GM23338 (cell line): ENCODE data around the gene NSD2. TPM values are rescaled to one million over a fixed set of nuclear protein-coding genes. Genes with fewer than 3 reads are reported as not detected.

Experiments used
- ATAC-seq: fragments of 200-7000 bp; cut with Tn5 transposase; 3 replicates; pipeline ENCODE4 v1.9.1; 2020
- DNase-seq: peaks from one replicate; pipeline ENCODE4 v3.0.0-alpha.2; 2015; ENCODE audit warnings: low spot score
- H2AFZ ChIP-seq: fragments of 200-600 bp; sonication (generic); 2 replicates; pipeline ENCODE4 v1.8.0; 2016; ENCODE audit warnings: antibody characterized with exemption, mild to moderate bottlenecking, moderate library complexity
- H3F3A ChIP-seq: fragments of 200-600 bp; sonication (generic); replicated peaks from 2 replicates; pipeline ENCODE4 v1.8.0; 2017; ENCODE audit warnings: antibody characterized with exemption, mixed run types, low read depth
- H3K27ac ChIP-seq: fragments of 200-600 bp; sonication (generic); 2 replicates; pipeline ENCODE4 v1.6.1; 2016; ENCODE audit warnings: low read depth
- H3K27me3 ChIP-seq: fragments of 200-600 bp; sonication (generic); 2 replicates; pipeline ENCODE4 v1.8.0; 2016; ENCODE audit warnings: mild to moderate bottlenecking, mixed run types, moderate library complexity; ENCODE audit not compliant: insufficient read depth
- H3K36me3 ChIP-seq: fragments of 200-600 bp; sonication (generic); 2 replicates; pipeline ENCODE4 v1.8.0; 2016; ENCODE audit warnings: mild to moderate bottlenecking; ENCODE audit not compliant: insufficient read depth
- H3K4me1 ChIP-seq: fragments of 200-600 bp; sonication (generic); 2 replicates; pipeline ENCODE4 v1.8.0; 2016; ENCODE audit warnings: mild to moderate bottlenecking, moderate library complexity; ENCODE audit not compliant: insufficient read depth
- H3K4me2 ChIP-seq: fragments of 200-600 bp; sonication (generic); 2 replicates; pipeline ENCODE4 v1.7.1; 2017; ENCODE audit warnings: mixed run types
- H3K4me3 ChIP-seq: fragments of 200-600 bp; sonication (generic); 2 replicates; pipeline ENCODE4 v1.6.1; 2016; ENCODE audit warnings: mixed run types
- H3K79me2 ChIP-seq: fragments of 200-600 bp; sonication (generic); replicated peaks from 2 replicates; pipeline ENCODE4 v1.8.0; 2017; ENCODE audit warnings: mild to moderate bottlenecking; ENCODE audit not compliant: insufficient read depth
- H3K9me2 ChIP-seq: fragments of 200-600 bp; sonication (generic); 2 replicates; pipeline ENCODE4 v1.8.0; 2017; ENCODE audit not compliant: insufficient read depth
- H4K20me1 ChIP-seq: fragments of 200-600 bp; sonication (generic); replicated peaks from 2 replicates; pipeline ENCODE4 v1.8.0; 2017; ENCODE audit warnings: mild to moderate bottlenecking; ENCODE audit not compliant: insufficient read depth
- H3K27ac Mint-ChIP-seq: 2 replicates; pipeline ENCODE4 v1.8.0; 2020; ENCODE audit warnings: inconsistent platforms, mild to moderate bottlenecking, moderate library complexity, mixed read lengths
- H3K27me3 Mint-ChIP-seq: 3 replicates; pipeline ENCODE4 v1.8.0; 2022; ENCODE audit warnings: low read depth, mild to moderate bottlenecking, moderate library complexity, mixed read lengths, inconsistent platforms; ENCODE audit not compliant: insufficient read depth, poor library complexity
- H3K36me3 Mint-ChIP-seq: 3 replicates; pipeline ENCODE4 v1.8.0; 2021; ENCODE audit warnings: low read depth, mild to moderate bottlenecking, inconsistent platforms, moderate library complexity, mixed read lengths
- H3K4me1 Mint-ChIP-seq: 3 replicates; pipeline ENCODE4 v1.8.0; 2020; ENCODE audit warnings: mild to moderate bottlenecking, inconsistent platforms, mixed read lengths
- H3K4me3 Mint-ChIP-seq: 3 replicates; pipeline ENCODE4 v1.8.0; 2021; ENCODE audit warnings: moderate library complexity, mild to moderate bottlenecking, inconsistent platforms, mixed read lengths
- H3K9me3 Mint-ChIP-seq: 3 replicates; pipeline ENCODE4 v1.8.0; 2020; ENCODE audit warnings: moderate library complexity, mild to moderate bottlenecking, inconsistent platforms, mixed read lengths
- ETS1 ChIP-seq: IDR thresholded peaks from 2 replicates; pipeline ENCODE4 v1.6.1; 2016; ENCODE audit warnings: antibody characterized with exemption
- EZH2 ChIP-seq: fragments of 200-600 bp; sonication (generic); IDR thresholded peaks from one replicate; pipeline ENCODE4 v1.8.0; 2017; ENCODE audit warnings: antibody characterized with exemption, mild to moderate bottlenecking, low read depth; ENCODE audit not compliant: unreplicated experiment
- JUNB ChIP-seq: IDR thresholded peaks from one replicate; pipeline ENCODE4 v1.6.1; 2016; ENCODE audit warnings: antibody characterized with exemption; ENCODE audit not compliant: unreplicated experiment
- NANOG ChIP-seq: IDR thresholded peaks from 2 replicates; pipeline ENCODE4 v1.6.1; 2016; ENCODE audit warnings: antibody characterized with exemption, borderline replicate concordance
- POLR2AphosphoS5 ChIP-seq: IDR thresholded peaks from 2 replicates; pipeline ENCODE4 v1.6.1; 2016; ENCODE audit warnings: antibody characterized with exemption, low read depth
- STAT1 ChIP-seq: IDR thresholded peaks from one replicate; pipeline ENCODE4 v1.6.1; 2016; ENCODE audit warnings: antibody characterized with exemption; ENCODE audit not compliant: unreplicated experiment
- ZNF331 ChIP-seq: fragments of 250-450 bp; sonication (Bioruptor Pico); IDR thresholded peaks from 2 replicates; pipeline ENCODE4 v1.5.0; 2020; ENCODE audit warnings: low read depth, mild to moderate bottlenecking, moderate library complexity
- polyA plus RNA-seq: library from polyadenylated mRNA; unstranded; fragments of >200 nt; fragmentation: Nextera tagmentation; extraction: Ambion mirVana; gene quantifications from 2 replicates; pipeline ENCODE4 v1.2.1, GENCODE V29; 2016
- total RNA-seq: library from RNA; depleted of rRNA; stranded (reverse); fragments of >200 nt; shearing (Covaris generic); gene quantifications from 2 replicates; pipeline ENCODE4 v1.2.3, GENCODE V29; 2014
- TF ChIP-seq, protein P1 (sequence below): IDR thresholded peaks from one replicate; pipeline ENCODE4 v1.6.1; 2018; ENCODE audit warnings: antibody characterized with exemption; ENCODE audit not compliant: unreplicated experiment
- TF ChIP-seq, protein P2 (sequence below), 2 experiments: fragments of 200-600 bp in 1 of 2; sonication (generic) in 1 of 2; conservative IDR thresholded peaks; 2 replicates each; pipeline versions ENCODE4 v1.5.1 to v1.6.1; 2016 to 2017; ENCODE audit warnings: antibody characterized with exemption in 2 of 2, low read depth in 2 of 2, mild to moderate bottlenecking in 2 of 2, moderate library complexity in 1 of 2

The NSD2 gene
- total and polyA plus RNA-seq, 2 experiments from 2014 or later, result 33.5 to 84.4 TPM

- TF ChIP-seq, protein P1, sequence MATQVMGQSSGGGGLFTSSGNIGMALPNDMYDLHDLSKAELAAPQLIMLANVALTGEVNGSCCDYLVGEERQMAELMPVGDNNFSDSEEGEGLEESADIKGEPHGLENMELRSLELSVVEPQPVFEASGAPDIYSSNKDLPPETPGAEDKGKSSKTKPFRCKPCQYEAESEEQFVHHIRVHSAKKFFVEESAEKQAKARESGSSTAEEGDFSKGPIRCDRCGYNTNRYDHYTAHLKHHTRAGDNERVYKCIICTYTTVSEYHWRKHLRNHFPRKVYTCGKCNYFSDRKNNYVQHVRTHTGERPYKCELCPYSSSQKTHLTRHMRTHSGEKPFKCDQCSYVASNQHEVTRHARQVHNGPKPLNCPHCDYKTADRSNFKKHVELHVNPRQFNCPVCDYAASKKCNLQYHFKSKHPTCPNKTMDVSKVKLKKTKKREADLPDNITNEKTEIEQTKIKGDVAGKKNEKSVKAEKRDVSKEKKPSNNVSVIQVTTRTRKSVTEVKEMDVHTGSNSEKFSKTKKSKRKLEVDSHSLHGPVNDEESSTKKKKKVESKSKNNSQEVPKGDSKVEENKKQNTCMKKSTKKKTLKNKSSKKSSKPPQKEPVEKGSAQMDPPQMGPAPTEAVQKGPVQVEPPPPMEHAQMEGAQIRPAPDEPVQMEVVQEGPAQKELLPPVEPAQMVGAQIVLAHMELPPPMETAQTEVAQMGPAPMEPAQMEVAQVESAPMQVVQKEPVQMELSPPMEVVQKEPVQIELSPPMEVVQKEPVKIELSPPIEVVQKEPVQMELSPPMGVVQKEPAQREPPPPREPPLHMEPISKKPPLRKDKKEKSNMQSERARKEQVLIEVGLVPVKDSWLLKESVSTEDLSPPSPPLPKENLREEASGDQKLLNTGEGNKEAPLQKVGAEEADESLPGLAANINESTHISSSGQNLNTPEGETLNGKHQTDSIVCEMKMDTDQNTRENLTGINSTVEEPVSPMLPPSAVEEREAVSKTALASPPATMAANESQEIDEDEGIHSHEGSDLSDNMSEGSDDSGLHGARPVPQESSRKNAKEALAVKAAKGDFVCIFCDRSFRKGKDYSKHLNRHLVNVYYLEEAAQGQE, result no peak
- TF ChIP-seq ZNF331 (CRISPR knock-in tag) (no peak), JUNB (no peak), STAT1 (no peak), EZH2 (no peak), NANOG (no peak)
These were observed 107.0 kb downstream of the NSD2 start (continued) for GRCh38 chr4:1978226-1978625.

DNA sequence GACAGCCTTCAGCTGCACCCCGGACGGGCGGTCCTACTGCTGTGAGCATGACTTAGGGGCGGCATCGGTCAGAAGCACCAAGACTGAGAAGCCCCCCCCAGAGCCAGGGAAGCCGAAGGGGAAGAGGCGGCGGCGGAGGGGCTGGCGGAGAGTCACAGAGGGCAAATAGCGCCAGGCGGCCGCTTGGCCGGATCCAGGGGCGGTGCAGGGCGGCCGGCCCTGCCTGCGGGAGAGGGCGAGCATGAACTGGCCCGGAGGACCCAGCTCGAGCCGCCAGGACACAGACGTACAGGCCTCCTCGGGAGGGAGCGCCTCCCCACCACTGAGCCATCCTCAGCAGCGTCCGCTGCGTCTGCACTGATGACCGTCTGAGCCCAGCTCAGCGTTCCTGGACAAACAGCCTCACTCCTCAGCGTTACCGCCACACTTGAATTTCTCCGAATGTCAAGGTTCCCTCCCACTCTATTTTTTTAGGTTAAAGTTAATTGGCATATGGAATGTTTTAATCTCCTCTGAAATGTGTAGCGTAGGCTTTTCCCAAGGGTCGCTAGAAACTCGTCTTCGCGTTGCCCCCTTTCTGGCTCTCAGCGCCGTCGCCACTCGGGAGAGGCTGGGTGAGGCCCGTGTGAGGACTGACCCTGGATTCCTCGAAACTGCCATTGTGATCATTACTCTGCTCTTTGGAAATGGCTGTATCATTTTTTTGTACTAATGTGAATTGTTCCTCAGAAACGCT, 107.7 kb downstream of the NSD2 start:
- H3K27me3 Mint-ChIP-seq, result peaks cover 6% of the 10 kb centered on the region
- peaks cover 72% of the 10 kb centered on the region for H3K36me3 Mint-ChIP-seq
- Histone ChIP-seq H2AFZ (no peak overlapping the region), H3K4me2 (no peak overlapping the region), H3K9me2 (no peaks in the 10 kb centered on the region), H3K4me3 (no peak overlapping the region), H3K79me2 (no peaks in the 10 kb centered on the region), H3K27me3 (no peaks in the 10 kb centered on the region), H3K27ac (peak overlapping the region; percentile 22), H3K36me3 (peaks cover 8% of the 10 kb centered on the region; the same call in 1 of the 2 replicates), H3F3A (peaks cover 8% of the 10 kb centered on the region; the same call in 1 of the 2 replicates), H3K4me1 (no peaks in the 10 kb centered on the region), H4K20me1 (no peaks in the 10 kb centered on the region; the same call in 1 of the 2 replicates)
- H3K4me3 Mint-ChIP-seq, result no peak overlapping the region; the same call in 2 of the 3 replicates
- ATAC-seq (no peak), DNase-seq (no peak)
- peaks cover 4% of the 10 kb centered on the region; the same call in 2 of the 3 replicates for H3K4me1 Mint-ChIP-seq
- no peaks in the 10 kb centered on the region for H3K9me3 Mint-ChIP-seq
- H3K27ac Mint-ChIP-seq, result no peak overlapping the region; the same call in 1 of the 2 replicates
- TF ChIP-seq POLR2AphosphoS5 (no peak), STAT1 (no peak), EZH2 (no peak), ETS1 (no peak)
- TF ChIP-seq, protein P1, result no peak
- TF ChIP-seq, protein P2, sequence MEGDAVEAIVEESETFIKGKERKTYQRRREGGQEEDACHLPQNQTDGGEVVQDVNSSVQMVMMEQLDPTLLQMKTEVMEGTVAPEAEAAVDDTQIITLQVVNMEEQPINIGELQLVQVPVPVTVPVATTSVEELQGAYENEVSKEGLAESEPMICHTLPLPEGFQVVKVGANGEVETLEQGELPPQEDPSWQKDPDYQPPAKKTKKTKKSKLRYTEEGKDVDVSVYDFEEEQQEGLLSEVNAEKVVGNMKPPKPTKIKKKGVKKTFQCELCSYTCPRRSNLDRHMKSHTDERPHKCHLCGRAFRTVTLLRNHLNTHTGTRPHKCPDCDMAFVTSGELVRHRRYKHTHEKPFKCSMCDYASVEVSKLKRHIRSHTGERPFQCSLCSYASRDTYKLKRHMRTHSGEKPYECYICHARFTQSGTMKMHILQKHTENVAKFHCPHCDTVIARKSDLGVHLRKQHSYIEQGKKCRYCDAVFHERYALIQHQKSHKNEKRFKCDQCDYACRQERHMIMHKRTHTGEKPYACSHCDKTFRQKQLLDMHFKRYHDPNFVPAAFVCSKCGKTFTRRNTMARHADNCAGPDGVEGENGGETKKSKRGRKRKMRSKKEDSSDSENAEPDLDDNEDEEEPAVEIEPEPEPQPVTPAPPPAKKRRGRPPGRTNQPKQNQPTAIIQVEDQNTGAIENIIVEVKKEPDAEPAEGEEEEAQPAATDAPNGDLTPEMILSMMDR (conservative IDR thresholded peaks at IDR 0.05; ENCODE audit: low read depth in 2 of 2), result no peak
